OCI-LY7 (cell line): ENCODE data around the gene GPRC5A.

Source experiments
- CTCF ChIP-seq: fragments of 200-600 bp; sonication (generic); conservative IDR thresholded peaks from 2 replicates; pipeline ENCODE4 v1.5.1; 2014; ENCODE audit warnings: mild to moderate bottlenecking, antibody characterized with exemption, low read length, moderate library complexity, mixed read lengths
- EZH2phosphoT487 ChIP-seq: fragments of 200-600 bp; sonication (generic); IDR thresholded peaks from 2 replicates; pipeline ENCODE4 v1.6.1; 2018; ENCODE audit warnings: low read depth, borderline replicate concordance, mild to moderate bottlenecking, mixed run types, antibody characterized with exemption, low read length, moderate library complexity, mixed read lengths

DNA sequence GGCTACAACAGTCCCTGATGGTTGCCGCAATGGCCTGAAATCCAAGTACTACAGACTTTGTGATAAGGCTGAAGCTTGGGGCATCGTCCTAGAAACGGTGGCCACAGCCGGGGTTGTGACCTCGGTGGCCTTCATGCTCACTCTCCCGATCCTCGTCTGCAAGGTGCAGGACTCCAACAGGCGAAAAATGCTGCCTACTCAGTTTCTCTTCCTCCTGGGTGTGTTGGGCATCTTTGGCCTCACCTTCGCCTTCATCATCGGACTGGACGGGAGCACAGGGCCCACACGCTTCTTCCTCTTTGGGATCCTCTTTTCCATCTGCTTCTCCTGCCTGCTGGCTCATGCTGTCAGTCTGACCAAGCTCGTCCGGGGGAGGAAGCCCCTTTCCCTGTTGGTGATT is 16.9 kb downstream of the GPRC5A start:
- TF ChIP-seq CTCF: no peak
- no peak for TF ChIP-seq EZH2phosphoT487
